HS-5 (cell line): ENCODE data around the gene CENPS.
"Not testable (repeated sequence)": the region's sequence is repeated elsewhere in the genome, so short reads cannot be mapped to it uniquely, and the experiment has no call there.

Source experiments
- DNase-seq: peaks from one replicate; pipeline ENCODE4 v3.0.0-alpha.2; 2012; ENCODE audit warnings: low read depth

Gene CENPS

DNA sequence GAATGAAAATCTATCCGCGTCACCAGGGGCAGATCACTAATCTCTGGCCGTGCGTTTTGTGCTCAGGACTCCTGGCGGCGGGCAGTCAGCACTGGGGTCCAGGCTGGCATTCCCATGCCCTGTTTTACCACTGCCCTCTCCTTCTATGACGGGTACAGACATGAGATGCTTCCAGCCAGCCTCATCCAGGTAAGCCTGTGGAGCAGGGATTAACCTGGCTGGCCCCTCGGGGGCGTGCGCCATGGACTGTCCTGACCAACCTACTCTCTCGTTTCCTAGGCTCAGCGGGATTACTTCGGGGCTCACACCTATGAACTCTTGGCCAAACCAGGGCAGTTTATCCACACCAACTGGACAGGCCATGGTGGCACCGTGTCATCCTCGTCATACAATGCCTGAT, 10.9 kb upstream of the CENPS start:
- no peak for DNase-seq

GRCh38 chr1:10421637-10422036, 8.6 kb upstream of the CENPS start:
- no peak for DNase-seq

DNA sequence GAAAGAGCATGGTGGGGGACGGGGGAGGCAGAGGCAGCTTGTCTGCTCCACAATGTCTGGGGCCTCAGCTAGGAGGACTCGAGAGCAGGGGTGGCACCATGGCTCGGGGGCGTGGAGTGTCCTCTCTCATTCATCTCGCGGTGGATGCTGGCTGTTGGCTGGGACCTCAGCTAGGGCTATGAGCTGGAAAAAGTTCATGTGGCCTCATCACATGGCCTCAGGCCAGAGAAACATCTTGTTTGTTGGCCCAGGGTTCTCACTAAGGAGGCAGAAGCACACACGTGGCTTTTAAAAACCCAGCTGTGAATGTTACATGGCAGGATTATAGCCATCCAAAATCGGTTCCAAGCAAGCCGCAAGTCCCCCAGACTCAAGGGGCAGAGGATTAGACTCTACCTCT, 6.2 kb upstream of the CENPS start:
- no peak for DNase-seq

DNA sequence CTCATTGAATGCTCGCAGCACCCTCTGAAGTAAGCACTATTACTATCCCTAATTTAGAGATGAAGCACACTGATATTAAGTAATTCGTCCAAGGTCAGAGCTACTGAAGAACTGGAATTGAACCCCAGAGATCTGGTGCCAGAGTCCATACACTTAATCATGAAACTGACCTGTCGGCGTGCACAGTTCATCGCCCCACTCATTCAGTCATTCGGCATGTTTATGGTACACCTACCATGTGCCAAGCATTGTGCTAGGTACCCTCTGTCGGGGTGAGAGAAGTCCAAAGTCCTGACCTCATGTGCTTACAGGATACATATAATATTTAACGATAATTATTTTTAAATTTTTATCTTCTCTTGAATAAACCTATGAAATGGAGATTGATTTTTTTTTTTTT, 5.6 kb upstream of the CENPS start:
- no peak for DNase-seq

GRCh38 chr1:10425826-10426534, 4.3 kb upstream of the CENPS start:
- DNase-seq = not testable (repeated sequence)

DNA sequence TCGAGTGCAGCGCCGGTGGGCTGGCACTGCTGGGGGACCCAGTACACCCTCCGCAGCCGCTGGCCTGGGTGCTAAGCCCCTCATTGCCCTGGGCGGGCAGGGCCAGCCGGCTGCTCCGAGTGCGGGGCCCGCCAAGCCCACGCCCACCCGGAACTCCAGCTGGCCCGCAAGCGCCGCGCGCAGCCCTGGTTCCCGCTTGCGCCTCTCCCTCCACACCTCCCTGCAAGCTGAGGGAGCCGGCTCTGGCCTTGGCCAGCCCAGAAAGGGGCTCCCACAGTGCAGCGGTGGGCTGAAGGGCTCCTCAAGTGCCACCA, 3.7 kb upstream of the CENPS start:
- DNase-seq = not testable (repeated sequence)

DNA sequence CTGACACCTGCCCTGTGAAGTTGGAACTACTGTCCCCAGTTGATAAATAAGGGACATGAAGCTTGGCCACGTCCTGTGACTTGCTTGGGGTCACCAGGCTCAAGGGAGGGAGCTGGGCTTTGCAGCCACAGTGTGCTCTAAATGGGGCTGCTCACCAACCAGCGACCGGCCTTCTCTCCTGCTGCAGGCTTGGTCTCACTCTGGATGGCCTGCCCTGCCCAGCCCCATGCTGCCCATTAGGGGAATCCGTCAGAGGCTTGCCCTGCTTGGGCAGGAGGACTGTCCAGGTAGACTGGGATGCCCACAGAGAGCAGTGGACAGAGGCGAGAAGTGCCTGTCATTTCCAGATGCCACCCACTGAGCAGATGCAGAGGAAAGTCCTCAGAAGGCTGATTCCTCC, 1.2 kb upstream of the CENPS start:
- no peak for DNase-seq

DNA sequence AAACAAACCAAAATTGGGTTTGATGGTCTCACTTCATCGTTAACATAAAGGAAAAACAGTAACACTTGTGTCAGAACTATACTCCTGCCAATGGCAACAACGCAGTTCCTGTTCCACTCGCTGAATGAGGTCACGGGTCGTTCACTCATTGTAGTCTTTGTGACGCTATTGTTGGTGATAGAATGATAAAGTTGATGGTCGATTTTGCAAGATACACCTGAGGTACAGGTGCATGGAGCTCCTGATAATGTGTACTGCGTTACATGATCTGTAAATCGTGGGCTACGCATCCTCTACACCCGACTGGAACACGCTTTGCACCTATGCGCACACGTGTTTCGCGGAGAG, 391 bp upstream of the CENPS start:
- DNase-seq = no peak

- no peak for DNase-seq
These were observed 967 bp downstream of the CENPS start for GRCh38 chr1:10431070-10431730.

- no peak for DNase-seq
These were observed 2.9 kb downstream of the CENPS start for GRCh38 chr1:10432910-10433700.

- no peak for DNase-seq
These were observed 3.6 kb downstream of the CENPS start for GRCh38 chr1:10433790-10434189.

GRCh38 chr1:10434590-10434989, 4.4 kb downstream of the CENPS start:
- DNase-seq = no peak

DNA sequence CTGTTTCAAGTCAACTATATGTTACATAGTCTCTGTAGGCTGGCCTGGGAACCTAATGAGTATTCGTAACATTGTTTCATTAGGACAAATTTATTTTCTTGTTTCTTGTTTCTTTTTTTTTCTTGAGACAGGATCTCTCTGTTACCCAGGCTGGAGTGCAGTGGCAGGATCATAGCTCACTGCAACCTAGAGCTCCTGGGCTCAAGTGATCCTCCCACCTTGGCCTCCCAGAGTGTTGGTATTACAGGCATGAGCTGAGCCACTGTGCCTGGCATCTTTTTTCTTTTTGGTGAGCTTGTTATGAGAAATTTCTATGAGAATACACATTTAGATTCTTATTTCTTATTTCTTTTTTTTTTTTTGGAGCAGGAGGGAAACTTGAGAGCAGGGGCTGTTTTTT, 6.8 kb downstream of the CENPS start:
- no peak for DNase-seq

DNA sequence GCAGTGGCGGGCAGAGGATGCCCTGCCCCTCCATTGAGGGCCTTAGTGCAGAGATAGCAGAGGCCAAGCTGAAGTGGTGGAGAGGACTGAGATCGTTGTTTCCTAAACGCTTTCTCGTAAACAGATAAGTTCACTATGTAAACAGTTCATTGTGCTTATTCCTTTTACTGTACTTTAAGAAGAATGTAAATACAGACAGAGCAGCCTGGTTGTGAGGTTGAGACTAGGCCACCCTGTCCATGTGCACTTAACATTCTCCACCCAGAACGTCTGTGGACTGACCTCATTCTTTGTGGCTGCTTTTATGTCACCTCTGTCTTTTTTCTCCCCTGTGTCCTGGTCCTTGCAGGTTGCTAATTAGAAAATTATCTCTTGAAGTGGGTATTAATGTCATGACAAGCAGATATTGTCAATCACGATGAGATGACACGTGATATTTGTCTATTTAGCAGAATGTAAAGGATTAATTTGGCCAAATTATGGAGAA, 8.5 kb downstream of the CENPS start:
- DNase-seq = no peak

DNA sequence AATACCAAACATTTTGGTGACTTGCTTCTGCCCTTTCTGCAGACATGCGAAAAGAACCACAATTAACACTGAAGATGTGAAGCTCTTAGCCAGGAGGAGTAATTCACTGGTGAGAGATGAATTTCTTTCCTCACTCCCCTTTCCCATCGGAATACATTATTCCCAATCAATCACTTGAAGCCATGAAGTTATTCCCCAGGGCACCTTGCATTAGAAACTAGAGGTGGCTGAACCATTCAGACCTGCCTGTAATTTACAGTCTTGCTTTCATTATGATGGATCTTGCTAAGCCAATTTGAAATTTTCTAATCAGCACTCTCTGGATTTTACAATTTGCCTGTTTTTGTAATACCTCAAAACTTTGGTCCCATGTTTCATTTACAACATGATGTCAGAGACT, 10.1 kb downstream of the CENPS start:
- DNase-seq = no peak

- DNase-seq = no peak
These were observed 10.6 kb downstream of the CENPS start for GRCh38 chr1:10440794-10441193.

DNA sequence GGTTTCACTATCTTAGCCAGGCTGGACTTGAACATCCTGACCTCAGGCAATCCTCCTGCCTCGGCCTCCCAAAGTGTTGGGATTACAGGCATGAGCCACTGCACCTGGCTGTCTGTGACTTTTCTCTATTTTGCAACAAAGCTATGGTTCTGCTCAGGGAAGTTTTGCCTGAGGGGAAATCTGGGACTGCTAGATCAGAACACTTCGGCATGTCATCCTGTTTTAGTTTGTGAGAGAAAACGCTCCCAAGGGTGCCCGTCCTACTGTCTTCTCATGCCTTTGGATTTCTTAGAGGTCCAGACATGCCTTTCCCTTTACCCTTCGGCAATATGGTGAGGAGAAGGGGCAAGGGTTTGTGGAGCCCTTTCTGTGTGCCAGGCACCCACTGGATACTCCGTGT, 14.0 kb downstream of the CENPS start:
- no peak for DNase-seq

GRCh38 chr1:10444795-10445397, 14.7 kb downstream of the CENPS start:
- DNase-seq = no peak

GRCh38 chr1:10446790-10447422, 16.7 kb downstream of the CENPS start:
- no peak for DNase-seq

DNA sequence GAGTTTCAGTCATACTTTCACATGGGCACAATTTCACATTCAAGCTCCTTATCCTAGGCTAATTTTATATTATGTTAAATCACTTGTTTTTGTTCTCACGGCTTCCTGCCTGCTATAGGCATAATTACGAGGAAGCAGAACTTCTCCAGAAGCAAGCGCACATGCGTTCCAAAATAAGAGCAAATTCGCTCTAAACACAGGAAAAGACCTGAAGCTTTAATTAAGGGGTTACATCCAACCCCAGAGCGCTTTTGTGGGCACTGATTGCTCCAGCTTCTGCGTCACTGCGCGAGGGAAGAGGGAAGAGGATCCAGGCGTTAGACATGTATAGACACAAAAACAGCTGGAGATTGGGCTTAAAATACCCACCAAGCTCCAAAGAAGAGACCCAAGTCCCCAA, 19.5 kb downstream of the CENPS start, which contains the start of gene CORT:
CORT (plus strand) TSS at position 281 of the 400 bp plus-strand sequence. CDS start 193 bp downstream, outside the sequence.
- no peak for DNase-seq

DNA sequence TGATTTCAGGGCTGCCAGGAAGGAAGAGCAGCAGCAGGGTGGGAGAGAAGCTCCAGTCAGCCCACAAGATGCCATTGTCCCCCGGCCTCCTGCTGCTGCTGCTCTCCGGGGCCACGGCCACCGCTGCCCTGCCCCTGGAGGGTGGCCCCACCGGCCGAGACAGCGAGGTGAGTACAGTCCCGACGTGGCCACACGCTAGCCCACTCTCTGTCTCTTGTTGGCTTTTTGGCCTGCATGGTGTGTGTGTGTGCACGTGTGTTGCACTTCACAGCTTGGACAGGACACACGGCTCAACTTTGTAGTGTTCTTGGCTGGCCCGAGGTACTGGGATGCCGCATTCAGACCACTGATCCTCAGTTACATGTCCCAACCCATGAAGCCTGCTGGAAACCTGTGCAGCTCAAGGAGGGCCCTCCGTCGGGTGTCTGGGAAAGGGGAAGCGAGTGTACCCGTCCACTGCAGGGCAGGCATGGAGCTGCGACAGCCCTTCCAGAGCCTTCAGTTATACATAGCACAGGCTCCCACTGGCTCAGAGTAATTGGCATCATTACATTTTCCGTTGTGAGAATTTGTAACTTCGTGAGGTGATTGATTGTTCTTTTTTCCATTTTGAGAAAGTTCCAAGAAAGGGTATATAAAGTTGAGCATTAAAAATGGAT, 20.1 kb downstream of the CENPS start:
- no peak for DNase-seq

DNA sequence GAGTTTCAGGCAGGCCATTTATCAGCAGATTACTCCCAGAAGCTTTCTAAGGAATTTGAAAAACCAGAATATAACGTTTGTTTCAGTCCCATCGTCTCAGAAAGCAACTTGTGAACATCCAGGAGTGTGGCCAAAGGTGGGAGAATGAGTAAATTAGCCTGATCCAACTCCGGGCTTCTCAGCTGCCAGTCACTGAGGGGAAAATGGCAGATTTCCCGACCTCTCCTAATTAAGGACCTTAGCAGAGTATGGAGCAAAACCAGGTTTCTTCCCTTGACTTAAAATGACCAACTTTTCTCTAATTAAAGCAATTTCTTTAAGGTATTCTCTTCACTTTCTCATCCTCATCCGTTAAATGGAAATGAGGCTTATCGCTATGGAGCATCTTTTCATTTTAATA, 20.6 kb downstream of the CENPS start:
- DNase-seq = no peak
